HT-29 (cell line): ENCODE measurements around the gene AFF3. TPM values are rescaled to one million over a fixed set of nuclear protein-coding genes. Genes with fewer than 3 reads are reported as not detected.
A peak's percentile ranks its signal among the peaks of the same experiment; 100 is the strongest.

Experiments
- DNase-seq: peaks from one replicate; pipeline ENCODE4 v3.0.0-alpha.2; 2015; ENCODE audit warnings: low spot score
- total RNA-seq: library from RNA; depleted of rRNA; stranded (reverse); fragments of >200 nt; shearing (Covaris generic); gene quantifications from 2 replicates; pipeline ENCODE4 v1.2.3, GENCODE V29; 2014

Gene AFF3
- total RNA-seq, 1 experiment from 2014 or later = not detected

- no peak for DNase-seq
These were observed 310.6 kb downstream of the AFF3 start for GRCh38 chr2:99831772-99832171.

GRCh38 chr2:99827296-99827999 is 314.9 kb downstream of the AFF3 start:
- no peak for DNase-seq

- DNase-seq = no peak
These were observed 316.8 kb downstream of the AFF3 start for GRCh38 chr2:99825630-99826029.

GRCh38 chr2:99824758-99825157 is 317.6 kb downstream of the AFF3 start:
- no peak for DNase-seq

- no peak for DNase-seq
These were observed 319.7 kb downstream of the AFF3 start for GRCh38 chr2:99822474-99823207.

- DNase-seq = no peak
These were observed 320.4 kb downstream of the AFF3 start for GRCh38 chr2:99821984-99822383.

DNA sequence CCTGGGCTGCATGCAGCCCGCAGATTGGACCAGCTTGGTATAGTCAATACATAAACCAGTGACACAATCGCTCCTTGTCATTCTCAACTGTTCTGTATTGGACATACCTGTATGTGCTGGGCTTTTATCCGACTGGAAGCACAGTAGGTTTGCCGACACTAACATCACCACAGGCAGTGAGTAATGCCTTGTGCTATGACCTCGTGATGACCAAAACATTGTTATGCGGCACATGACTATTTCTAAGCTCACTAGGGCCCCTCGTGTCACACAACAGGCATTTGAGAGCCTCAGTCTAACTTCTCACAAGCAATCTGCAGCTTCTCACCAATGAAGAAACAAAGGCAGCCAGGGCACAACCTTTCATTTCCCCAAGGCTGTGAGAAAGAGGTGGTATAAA is 320.8 kb downstream of the AFF3 start:
- no peak for DNase-seq

- DNase-seq = no peak
These were observed 321.4 kb downstream of the AFF3 start for GRCh38 chr2:99821039-99821438.

GRCh38 chr2:99819766-99820165 is 322.6 kb downstream of the AFF3 start:
- DNase-seq = no peak

DNA sequence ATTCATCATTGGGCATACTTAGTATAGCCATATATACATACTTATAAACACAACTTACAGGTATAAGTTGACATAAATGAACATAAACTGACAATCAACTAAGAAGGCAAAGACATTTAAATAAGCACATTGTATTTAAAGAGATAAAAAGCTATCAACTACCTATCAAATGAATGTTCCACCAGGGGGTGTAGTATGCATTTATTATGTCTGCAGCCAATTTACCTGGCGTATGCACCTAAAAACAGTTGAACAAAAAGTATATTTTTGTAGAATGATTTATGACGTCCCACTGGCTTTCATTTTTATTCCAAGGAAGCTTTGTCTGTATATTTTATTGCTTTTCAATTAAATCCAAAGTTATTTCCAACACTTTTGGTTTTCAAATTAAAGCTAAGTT is 323.5 kb downstream of the AFF3 start:
- peak; percentile 31 for DNase-seq

DNA sequence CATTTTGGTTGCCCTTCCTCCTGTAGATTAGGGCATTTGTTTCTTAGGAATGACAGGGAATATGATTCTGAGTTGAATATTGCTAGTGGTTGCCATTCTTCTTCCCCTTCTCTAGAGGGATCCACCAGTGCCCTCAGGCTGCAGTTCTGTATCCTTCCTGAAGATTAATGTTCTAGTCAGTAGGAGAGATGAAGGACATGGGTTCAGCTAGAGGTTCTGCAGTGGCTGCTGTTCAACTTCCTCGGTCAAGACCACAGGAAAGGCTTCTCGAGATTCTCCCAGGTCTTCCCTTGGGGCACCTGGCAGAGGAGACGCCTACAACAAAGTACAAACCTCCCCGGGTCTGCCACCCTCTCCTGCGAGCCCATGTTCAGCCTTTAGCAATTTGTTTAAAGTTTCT is 325.5 kb downstream of the AFF3 start:
- DNase-seq = no peak

DNA sequence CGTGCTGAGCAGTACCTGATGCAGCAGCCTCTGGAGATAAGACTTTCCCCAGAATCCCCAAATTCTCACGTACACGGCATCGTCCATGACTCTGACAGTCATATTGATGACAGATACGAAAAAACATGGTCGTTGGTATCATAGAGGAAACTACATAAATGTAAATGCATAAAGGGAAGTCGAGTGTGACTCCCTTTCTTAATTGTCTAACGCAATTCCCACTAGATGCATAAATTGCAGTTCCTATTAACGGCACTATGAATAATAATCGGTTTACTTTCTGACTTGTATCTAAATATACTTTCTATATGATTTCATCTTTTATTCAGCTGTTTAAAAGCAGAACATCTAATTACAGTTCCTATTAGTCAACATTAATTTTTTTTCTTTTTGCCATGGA is 330.0 kb downstream of the AFF3 start:
- DNase-seq = no peak

DNA sequence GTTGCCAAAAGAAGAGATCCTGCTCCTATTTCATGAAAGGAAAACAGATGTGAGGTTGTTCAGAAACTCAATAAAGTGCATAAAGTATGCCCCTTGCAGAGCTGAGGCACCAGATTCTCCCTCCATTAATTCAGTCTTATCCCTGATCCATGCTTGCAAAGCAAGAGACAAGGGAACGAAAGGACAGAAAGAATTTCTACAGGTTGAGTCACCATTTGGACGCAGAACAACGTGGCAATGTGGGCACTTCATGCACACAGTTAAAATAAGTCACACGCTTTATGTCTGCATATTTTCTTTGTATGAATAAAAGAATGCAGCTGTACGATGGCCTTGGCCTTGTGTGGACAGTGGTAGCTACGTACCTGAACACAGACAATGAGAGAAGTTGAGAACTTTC is 330.8 kb downstream of the AFF3 start:
- DNase-seq = no peak

GRCh38 chr2:99810225-99810624 is 332.2 kb downstream of the AFF3 start:
- DNase-seq = no peak

- DNase-seq = no peak
These were observed 333.0 kb downstream of the AFF3 start for GRCh38 chr2:99809259-99809900.

DNA sequence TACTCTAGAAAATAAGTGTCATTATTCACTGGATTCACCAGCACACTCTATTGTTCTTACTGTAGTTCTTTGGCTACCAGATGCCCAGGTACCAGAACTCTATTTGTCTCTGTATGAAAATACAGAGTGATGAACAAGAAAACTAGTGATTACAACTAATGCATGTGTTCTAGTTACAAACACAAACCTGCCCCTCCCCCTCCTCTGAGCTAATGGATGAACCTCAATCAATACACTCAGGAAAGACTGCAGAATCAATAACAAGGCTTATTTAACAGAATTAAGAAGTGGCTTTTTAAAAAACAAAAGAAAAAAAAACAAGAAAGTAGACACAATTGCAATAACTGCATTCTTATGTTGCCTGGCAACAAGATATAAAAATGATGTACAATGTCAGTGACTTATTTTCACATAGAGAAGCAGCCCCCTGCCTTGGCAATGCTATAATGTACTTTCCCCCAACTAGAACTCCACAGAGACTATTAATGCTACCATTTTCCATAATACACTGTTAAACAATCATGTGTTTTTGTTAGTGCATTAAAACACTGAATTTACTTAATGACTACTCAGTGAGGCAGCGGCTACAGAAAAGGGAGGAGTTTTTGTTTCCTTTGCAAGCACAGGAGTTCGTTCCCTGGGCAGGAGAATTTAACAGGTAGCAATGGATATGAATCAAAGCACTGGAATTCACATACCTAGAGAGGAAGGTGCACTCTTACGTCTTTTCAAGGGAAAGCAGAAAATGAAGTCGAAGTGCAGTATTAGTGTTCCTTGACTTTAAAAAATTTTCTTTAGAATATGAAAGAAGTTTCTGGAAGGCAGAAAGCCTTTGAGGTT is 333.8 kb downstream of the AFF3 start:
- no peak for DNase-seq

DNA sequence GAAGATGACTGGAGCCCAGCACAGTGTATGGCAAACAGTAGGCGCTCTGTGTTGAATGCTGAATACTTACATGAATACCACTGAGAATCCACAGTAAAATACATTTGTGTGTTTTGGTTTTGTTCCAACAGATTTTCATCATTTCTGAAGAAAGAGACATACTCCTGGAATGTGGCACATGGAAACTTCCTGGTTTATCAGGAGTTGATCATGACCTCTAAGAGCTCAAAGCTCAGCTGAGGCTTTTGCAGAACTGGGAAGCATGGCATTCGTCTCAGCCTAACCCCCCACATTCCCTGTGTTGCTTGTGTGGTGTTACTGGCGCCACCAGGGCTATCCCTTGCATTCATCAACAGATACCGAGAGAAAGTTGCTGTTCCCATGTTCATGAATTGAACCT is 335.6 kb downstream of the AFF3 start:
- no peak for DNase-seq

DNA sequence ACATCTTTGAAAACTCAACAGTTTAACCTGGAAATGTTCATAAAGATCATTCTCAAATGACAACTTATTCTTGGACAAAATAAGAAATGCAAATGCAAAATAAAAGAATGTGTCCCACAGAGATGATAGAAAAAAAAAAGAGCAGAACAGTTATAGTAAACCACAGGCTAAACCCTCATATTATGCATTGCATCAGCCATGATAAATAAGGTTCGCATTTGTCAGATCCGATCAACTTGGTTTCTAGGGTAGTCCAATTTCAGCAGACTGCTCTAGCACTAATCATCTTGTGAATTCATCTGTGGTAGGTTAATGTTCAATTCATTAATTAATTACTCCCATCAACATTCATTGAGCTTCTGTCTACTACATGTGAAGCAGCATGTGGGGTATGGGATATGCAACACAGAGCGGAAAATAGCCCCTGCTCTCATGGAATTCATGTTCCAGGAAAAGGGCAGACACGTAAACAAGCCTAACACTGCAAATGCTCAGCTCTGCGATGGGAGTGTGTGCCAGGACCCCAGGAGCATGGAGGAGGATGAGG is 336.4 kb downstream of the AFF3 start:
- DNase-seq = no peak

DNA sequence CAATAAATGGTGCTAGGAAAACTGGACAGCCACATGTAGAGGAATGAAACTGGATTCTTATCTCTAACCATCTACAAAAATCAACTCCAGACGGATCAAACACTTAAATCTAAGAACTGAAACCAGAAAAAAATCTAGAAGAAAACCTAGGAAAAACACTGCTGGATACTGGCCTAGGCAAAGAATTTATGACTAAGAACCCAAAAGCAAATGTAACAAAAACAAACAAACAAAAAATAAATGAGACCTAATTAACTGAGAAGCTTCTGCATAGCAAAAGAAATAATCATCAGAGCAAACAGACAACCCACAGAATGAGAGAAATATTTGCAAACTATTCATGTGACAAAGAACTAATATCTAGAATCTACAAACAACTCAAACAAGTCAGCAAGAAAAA is 338.5 kb downstream of the AFF3 start:
- DNase-seq = no peak

DNA sequence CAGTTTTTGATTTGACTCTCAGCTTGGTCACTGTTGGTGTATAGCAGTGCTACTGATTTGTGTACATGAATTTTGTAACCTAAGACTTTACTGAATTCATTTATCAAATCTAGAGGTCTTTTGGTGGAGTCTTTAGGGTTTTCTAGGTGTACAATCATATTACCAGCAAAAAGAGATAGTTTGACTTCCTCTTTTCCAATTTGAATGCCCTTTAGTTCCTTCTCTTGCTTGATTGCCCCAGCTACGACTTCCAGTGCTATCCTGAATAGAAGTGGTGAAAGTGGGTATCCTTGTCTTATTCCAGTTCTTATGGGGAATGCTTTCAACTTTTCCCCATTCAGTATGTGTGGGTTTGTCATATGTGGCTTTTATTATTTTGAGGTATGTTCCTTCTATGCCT is 339.7 kb downstream of the AFF3 start:
- no peak for DNase-seq

DNA sequence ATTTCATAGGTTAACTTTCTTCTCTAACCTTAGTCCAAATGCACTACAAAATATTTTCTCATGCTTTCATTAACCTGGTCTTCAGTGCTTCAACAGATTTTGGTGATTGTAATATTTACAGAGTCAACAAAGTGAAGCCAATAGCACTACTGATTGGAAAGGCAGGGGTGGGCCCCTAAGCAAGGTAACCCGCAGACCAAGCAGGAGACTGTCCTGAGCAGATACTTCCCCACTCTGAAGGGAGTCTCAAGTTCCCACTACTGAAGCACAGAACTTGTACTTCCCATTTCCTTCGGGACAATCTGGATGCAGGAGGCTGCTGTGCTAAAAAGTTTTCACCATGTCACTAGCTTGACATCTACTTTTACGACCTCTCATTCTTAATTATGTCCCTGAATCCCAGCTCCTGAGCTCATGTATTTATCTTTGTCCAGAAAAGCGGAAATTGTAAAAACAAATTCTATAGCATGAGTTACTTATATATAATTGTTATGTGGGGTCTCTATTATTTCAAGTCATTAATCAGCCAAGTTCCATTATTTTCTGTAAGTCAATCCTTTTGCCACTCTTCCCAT is 341.0 kb downstream of the AFF3 start:
- no peak for DNase-seq
